Measurements from ENCODE around the gene ARSI. TPM values are rescaled to one million over a fixed set of nuclear protein-coding genes. Genes with fewer than 3 reads are reported as not detected.

ARSI gene
- total RNA-seq, 1 experiment from 2014 or later = 0.71 TPM

GRCh38 chr5:150255659-150256409 is 46.9 kb downstream of the ARSI start:
- no peak overlapping the region for H3K27ac Mint-ChIP-seq (ENCODE audit: unreplicated experiment)
- intact Hi-C loops (cut with micrococcal nuclease; ENCODE audit: unreplicated experiment) = no loop called here
- no peaks in the 10 kb centered on the region for H3K9me3 Mint-ChIP-seq (ENCODE audit: low read depth, unreplicated experiment)
- CTCF ChIA-PET = interaction anchor here (0.9 to 1.4 kb wide), 2 partner anchors 9 to 95 kb away, joined by 3 to 4 read pairs; no protein-coding TSS in a partner anchor
- H3K36me3 Mint-ChIP-seq (ENCODE audit: insufficient read depth, unreplicated experiment) = no peaks in the 10 kb centered on the region
- no peak overlapping the region for H3K4me3 Mint-ChIP-seq (ENCODE audit: low read depth, unreplicated experiment)
- DNase-seq = no peak
- no peaks in the 10 kb centered on the region for H3K4me1 Mint-ChIP-seq (ENCODE audit: low read depth, unreplicated experiment)
- H3K27me3 Mint-ChIP-seq (ENCODE audit: unreplicated experiment) = peaks cover 43% of the 10 kb centered on the region
- no TSS peak for BruUV-seq (replicated peaks)
- TF ChIP-seq, protein P1, sequence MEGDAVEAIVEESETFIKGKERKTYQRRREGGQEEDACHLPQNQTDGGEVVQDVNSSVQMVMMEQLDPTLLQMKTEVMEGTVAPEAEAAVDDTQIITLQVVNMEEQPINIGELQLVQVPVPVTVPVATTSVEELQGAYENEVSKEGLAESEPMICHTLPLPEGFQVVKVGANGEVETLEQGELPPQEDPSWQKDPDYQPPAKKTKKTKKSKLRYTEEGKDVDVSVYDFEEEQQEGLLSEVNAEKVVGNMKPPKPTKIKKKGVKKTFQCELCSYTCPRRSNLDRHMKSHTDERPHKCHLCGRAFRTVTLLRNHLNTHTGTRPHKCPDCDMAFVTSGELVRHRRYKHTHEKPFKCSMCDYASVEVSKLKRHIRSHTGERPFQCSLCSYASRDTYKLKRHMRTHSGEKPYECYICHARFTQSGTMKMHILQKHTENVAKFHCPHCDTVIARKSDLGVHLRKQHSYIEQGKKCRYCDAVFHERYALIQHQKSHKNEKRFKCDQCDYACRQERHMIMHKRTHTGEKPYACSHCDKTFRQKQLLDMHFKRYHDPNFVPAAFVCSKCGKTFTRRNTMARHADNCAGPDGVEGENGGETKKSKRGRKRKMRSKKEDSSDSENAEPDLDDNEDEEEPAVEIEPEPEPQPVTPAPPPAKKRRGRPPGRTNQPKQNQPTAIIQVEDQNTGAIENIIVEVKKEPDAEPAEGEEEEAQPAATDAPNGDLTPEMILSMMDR (IDR thresholded peaks at IDR 0.05; ENCODE audit: unreplicated experiment) = no peak

DNA sequence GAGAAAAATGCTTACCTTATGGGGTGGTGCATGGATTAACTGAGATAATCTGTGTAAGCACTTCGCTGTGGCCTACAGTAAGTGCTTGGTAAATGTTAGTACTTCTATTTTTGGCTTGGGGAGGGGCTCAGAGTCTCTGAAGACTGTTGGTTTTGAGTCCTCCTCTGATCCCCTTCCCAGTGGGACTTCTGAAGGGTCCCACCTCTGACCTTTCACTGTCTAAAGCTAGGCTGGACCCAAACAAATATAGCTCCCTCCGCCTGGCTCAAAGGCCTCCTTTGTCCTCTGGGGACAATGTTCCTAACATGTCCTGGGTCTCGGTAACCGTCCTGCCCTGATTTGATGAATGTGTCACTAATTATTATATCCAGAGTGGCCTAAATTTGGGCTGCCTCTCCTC is 47.9 kb downstream of the ARSI start:
- Mint-ChIP-seq H3K4me3 (ENCODE audit: low read depth, unreplicated experiment) (no peak overlapping the region), H3K27ac (ENCODE audit: unreplicated experiment) (no peak overlapping the region), H3K4me1 (ENCODE audit: low read depth, unreplicated experiment) (no peaks in the 10 kb centered on the region), H3K27me3 (ENCODE audit: unreplicated experiment) (peaks cover 53% of the 10 kb centered on the region), H3K36me3 (ENCODE audit: insufficient read depth, unreplicated experiment) (no peaks in the 10 kb centered on the region), H3K9me3 (ENCODE audit: low read depth, unreplicated experiment) (no peaks in the 10 kb centered on the region)
- intact Hi-C loops (cut with micrococcal nuclease; ENCODE audit: unreplicated experiment) = no loop called here
- CTCF ChIA-PET = no interaction called here
- TF ChIP-seq, protein P1 (IDR thresholded peaks at IDR 0.05; ENCODE audit: unreplicated experiment) = no peak
- no peak for DNase-seq
- BruUV-seq (replicated peaks) = no TSS peak

- no peak overlapping the region for H3K4me3 Mint-ChIP-seq (ENCODE audit: low read depth, unreplicated experiment)
- TF ChIP-seq, protein P1 (IDR thresholded peaks at IDR 0.05; ENCODE audit: unreplicated experiment) = no peak
- no peaks in the 10 kb centered on the region for H3K4me1 Mint-ChIP-seq (ENCODE audit: low read depth, unreplicated experiment)
- BruUV-seq (replicated peaks) = no TSS peak
- no peak overlapping the region for H3K27ac Mint-ChIP-seq (ENCODE audit: unreplicated experiment)
- peaks cover 57% of the 10 kb centered on the region for H3K27me3 Mint-ChIP-seq (ENCODE audit: unreplicated experiment)
- no peaks in the 10 kb centered on the region for H3K36me3 Mint-ChIP-seq (ENCODE audit: insufficient read depth, unreplicated experiment)
- DNase-seq = no peak
- intact Hi-C loops (cut with micrococcal nuclease; ENCODE audit: unreplicated experiment) = no loop called here
- CTCF ChIA-PET = no interaction called here
- H3K9me3 Mint-ChIP-seq (ENCODE audit: low read depth, unreplicated experiment) = no peaks in the 10 kb centered on the region
Measured at GRCh38 chr5:150254363-150254762, 48.3 kb downstream of the ARSI start.

GRCh38 chr5:150253416-150254208 is 49.1 kb downstream of the ARSI start:
- intact Hi-C loops (cut with micrococcal nuclease; ENCODE audit: unreplicated experiment) = no loop called here
- CTCF ChIA-PET = no interaction called here
- no peaks in the 10 kb centered on the region for H3K9me3 Mint-ChIP-seq (ENCODE audit: low read depth, unreplicated experiment)

More at GRCh38 chr5:150253416-150254208, 49.1 kb downstream of the ARSI start:
- H3K27me3 Mint-ChIP-seq (ENCODE audit: unreplicated experiment) = peaks cover 63% of the 10 kb centered on the region
- no peak overlapping the region for H3K27ac Mint-ChIP-seq (ENCODE audit: unreplicated experiment)
- no peak for DNase-seq
- no TSS peak for BruUV-seq (replicated peaks)
- H3K4me3 Mint-ChIP-seq (ENCODE audit: low read depth, unreplicated experiment) = no peak overlapping the region
- TF ChIP-seq, protein P1 (IDR thresholded peaks at IDR 0.05; ENCODE audit: unreplicated experiment) = no peak
- no peaks in the 10 kb centered on the region for H3K36me3 Mint-ChIP-seq (ENCODE audit: insufficient read depth, unreplicated experiment)
- H3K4me1 Mint-ChIP-seq (ENCODE audit: low read depth, unreplicated experiment) = no peaks in the 10 kb centered on the region
